ENCODE data around the gene UBXN1.

Gene UBXN1, protein sequence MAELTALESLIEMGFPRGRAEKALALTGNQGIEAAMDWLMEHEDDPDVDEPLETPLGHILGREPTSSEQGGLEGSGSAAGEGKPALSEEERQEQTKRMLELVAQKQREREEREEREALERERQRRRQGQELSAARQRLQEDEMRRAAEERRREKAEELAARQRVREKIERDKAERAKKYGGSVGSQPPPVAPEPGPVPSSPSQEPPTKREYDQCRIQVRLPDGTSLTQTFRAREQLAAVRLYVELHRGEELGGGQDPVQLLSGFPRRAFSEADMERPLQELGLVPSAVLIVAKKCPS

DNA sequence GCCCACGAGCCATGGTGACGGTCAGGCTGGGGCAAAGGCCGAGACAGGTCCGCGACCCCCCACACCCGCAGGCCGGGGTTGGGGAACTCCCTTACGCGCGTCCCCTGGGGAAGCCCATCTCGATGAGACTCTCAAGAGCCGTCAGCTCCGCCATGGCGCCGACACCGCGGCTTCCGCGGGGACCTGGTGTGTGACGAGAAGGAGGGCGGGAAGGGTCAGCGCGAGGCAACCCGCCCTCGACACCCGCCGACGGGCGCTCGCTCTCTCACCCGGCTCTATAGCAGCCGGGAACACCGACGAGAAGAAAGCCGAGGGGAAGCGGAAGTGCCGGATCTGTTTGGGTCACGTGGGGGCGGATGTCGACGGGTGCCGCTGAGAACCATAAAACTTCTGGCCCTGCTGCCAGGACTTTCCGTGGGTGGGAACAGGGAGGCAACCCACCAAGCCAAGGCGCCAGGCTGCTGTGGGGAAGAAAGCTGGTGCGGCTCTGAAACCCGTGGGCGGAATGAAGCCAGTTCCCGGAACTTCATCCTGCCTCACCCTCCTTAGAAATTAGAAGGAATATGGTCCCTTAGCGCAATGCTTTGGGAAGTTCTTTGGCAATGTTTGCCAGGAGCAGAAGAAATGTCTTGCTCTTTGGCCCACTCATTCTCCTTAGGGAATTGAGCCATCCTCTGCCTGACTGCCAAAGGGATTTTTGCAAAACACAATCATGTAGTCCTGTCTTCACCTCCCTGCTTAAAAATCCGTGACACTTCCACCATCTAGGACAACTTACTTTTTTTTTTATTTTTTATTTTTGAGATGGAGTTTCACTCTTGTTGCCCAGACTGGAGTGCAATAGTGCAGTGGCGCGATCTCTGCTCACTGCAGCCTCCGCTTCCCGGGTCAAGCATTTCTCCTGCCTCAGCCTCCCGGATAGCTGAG, at the start of gene UBXN1:
Gene UBXN1, minus strand, starts transcription at position 304 of the 927 bp plus-strand sequence. Its CDS starts 150 bp downstream, at position 154.
- DNase-seq, result peak; percentile 22

DNA sequence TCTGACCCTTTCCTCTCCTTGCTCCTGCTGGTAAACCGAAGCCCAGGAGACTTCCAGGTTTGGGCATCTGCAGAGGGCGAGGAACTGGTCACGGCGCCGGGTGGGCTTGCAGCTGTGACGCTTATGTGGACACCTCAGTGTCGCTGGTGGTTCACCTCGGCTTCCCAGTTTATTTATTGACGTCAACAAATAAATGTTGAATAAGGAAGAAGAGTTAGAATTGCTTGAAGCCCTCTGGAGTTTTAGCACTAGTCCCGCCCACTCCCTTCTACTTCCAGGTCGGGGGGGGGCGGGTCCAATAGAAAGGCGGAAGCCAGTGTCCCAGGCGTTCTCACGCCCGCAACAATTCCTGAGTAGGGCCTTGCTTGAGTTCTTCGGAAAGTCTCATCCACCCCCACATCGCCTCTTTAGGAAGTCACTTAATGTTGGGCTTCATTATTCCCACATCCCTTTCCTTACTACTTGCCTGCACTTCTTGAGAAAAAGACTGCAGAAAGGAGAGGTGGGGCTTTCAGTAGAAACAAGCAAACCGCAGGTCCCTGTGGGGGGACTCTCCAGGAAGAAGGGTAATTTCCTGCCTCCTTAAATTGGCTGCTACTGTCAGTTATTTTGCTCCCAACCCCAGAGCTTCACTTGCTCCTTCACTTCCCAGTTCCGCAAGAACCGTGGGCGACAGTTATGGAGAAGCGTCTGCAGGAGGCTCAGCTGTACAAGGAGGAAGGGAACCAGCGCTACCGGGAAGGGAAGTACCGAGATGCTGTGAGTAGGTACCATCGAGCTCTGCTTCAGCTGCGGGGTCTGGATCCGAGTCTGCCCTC, 49.5 kb upstream of the UBXN1 start, which contains the start of gene TTC9C:
Gene TTC9C, plus strand, starts transcription at position 316 of the 818 bp plus-strand sequence. Its CDS starts 363 bp downstream, at position 679.
- peak; percentile 70 for DNase-seq

DNA sequence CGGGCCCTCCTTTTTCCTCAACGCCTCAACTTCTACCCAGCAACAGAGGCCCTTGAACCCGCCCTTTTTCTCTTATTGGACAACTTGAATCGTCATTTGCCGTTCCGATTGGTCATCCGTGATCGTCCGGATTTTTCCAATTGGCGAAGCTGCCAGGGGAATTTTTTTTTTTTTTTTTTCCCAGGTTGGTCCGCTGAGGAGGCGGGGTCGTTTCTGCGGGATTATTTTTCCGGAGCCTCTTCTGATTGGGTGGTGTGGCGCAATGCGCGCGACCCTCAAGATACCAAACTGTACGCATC, 48.9 kb upstream of the UBXN1 start:
- peak; percentile 95 for DNase-seq

DNA sequence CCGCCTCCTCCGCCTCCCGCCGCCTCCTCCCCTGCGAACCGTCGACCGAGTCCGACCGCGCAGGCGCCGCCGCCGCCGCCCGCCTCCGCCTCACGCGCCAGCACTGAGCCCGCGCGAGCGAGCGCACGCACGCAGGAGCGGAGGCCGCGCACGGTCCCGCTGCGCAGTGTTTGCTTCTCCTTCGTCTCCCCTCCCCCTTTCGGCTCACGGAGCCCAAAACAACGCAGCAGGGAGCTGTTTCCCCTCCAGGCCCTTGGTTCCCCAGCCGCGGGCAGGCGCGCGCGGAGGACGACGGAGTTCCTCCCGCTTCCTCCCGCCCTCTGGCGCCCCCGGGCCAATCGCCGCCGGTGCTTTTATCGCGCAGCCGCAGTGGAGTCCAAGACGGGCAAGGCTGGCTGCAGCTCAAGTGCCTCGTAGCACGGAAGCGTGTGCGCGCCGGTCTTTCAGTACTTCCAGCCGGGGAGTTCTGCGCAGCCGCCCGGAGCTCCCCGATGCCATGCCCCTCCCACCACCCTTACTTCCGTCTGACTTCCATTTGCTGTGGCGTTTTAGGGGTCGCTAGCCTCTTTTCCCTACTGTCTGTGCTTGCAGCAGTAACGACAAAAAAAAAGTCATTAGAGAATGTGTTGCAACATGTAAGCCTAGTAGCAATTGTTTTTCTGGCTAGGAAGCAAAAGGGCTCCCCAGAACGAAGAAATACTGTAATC, 48.4 kb upstream of the UBXN1 start, which contains the start of gene HNRNPUL2:
Gene HNRNPUL2, minus strand, starts transcription at position 293 of the 707 bp plus-strand sequence. CDS start 301 bp downstream, outside the sequence.
- peak; percentile 98 for DNase-seq

DNA sequence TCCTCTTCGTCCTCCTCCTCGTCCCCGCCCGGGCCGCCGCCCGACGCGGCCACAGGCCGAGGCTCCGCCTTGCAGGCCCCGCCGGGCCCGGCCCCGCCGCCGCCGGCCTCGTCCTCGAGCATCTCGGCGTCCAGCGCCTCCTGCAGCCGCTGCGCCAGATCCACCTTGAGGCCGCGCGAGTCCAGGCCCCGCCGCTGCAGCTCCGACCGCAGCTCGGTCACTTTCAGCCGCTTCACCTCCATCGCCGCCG, 48.0 kb upstream of the UBXN1 start:
- no peak for DNase-seq

DNA sequence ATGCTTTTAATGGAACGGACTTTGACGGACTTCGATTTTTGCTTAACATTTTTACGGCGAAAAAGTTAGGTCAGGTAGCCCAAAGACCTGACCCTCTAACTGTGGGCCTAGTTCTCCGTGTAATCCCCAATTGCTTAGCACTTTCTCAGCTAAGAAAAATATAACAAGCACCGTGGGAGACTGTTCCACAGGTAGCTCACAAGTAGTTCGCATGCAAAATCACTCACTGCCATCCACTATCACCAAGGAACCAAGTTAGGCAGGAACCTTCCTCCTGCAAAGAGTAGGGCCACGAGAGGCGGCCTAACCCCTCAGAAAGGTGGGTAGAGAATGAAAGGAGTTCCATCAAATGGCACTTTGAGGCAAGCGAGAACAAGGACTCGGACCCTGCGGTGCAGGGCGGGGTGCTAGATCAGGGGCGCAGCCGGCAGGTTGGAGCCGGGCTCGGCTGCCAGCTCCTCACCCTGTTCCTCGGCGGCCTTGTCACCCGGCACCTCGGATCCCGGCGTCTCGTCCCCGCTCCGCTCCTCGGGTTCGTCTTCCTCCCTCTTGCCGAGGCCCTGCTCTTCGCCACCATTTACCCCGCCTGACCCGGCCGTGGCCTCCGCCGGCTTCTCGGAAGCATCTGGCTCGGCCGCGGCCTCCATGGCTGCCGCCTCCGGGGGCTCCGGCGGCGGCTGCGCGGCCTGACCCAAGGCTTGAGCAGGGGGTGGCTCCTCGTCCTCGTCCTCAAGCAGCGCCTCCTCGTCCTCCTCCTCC, 47.5 kb upstream of the UBXN1 start:
- no peak for DNase-seq

DNA sequence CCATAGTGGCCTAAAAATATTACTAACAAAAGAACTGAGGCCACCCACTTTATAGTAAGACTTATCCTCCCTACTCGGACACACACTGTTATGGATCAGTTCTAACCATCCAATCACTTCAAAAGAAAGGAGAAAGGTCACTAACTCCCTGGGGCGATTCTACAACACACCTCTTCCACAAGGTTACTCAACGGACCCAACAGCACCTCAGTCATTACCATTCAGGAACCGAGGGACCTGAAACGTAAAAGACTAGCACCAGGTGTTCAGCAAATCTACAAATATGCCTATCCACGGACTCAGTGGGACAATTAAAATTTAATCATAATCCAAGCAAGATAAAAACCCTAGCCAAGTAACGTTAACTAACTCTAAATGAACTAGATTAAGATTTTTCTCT, 46.8 kb upstream of the UBXN1 start:
- DNase-seq, result no peak

DNA sequence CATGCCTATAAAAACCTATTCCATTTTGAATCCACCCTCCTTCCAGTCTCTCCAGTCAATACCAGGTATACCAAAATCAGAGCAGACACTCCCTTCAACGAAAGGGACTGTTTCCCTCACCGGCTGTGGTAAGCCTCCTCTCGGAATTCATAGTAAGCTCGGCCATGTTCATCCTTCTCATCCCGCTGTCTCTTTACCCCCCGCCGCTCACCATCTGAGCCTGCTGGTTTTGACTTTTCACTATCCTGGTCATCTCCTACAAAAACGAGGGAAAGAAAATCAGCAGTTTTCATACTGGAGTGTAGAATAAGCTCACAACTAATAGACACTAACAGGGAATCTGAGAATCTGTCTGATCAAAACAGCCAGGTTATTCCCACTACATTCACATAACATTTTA, 45.3 kb upstream of the UBXN1 start:
- no peak for DNase-seq

DNA sequence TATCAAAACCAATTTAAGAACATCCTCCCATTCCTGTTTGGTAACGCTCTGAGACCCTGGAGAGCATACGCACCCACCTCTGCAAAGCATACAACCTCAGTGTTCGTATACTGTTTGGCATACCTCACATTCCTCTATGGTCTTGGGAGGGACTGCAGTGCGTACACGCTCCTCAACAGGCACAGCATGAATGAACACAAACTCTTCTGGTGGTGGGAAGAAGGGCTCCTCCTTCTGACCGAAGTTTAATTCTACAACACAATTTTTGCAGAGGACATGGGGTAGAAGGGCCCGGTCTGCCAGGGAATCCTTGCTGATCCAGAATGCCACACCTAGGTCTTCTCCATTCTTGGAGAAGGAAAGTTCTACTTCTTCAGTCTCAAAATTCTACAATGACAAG, 43.1 kb upstream of the UBXN1 start:
- no peak for DNase-seq

DNA sequence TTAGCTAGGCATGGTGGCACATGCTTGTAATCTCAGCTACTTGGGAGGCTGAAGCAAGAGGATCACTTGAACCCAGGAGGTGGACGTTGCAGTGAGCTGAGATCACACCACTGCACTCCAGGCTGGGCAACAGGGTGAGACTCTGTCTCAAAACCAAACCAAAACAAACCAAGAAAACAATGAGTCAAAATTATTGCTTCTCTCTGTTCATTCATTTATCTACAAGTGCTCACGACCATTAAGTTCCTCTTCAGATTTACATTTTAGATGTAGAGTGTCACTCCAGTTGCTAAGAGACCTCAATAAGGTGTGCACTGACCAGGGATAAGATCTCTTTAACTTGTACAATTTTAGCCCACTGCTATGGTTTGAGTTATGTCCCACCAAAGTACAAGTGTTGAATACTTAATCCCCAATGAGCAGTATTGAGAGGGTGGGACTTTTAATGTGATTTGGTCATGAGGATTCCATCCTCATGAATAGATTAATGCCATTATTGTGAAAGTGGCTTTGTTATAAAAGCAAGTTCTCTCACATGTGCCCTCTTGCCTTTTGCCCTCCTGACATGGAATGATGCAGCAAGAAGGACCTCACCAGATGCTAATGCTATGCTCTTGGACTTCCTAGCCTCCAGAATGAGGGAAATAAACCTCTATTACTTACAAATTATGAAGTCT, 40.6 kb upstream of the UBXN1 start:
- no peak for DNase-seq

DNA sequence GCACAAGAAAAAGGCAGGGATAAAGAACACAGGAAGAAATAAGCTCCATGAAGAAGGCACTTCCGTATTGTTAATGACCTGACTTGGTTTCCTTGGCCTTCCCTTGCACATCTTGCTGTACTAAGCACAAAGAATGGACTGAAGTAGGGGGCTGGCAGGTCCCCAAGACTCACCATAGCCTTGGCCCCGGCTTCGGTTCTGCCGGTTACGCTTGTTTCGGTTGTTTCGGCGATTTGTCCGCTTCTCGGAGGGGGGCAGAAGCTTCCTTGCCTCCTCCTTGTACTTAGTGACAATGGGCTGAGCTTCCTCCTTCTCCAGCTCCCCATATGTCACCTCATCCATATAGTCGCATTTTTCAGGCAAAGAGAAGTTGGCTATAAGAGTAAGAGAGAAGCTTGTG, 37.9 kb upstream of the UBXN1 start:
- no peak for DNase-seq

DNA sequence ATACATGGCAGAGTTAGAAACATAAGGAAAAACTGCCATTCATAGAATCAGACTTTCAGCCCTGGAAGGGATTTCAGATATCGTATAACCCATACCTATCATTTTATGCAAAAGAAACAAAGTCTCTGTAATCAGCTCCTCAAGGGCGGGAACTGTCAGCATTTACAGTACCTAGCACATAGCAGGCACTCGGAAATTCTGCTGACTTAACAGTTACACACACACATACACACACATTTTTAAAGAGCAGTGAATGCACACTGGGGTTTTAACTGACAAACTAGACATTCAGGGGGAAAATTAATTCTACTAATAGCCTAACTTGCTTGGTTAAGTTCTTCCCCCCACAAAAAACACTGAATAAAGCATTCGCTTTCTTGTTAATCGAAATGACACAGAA, 37.3 kb upstream of the UBXN1 start:
- no peak for DNase-seq

DNA sequence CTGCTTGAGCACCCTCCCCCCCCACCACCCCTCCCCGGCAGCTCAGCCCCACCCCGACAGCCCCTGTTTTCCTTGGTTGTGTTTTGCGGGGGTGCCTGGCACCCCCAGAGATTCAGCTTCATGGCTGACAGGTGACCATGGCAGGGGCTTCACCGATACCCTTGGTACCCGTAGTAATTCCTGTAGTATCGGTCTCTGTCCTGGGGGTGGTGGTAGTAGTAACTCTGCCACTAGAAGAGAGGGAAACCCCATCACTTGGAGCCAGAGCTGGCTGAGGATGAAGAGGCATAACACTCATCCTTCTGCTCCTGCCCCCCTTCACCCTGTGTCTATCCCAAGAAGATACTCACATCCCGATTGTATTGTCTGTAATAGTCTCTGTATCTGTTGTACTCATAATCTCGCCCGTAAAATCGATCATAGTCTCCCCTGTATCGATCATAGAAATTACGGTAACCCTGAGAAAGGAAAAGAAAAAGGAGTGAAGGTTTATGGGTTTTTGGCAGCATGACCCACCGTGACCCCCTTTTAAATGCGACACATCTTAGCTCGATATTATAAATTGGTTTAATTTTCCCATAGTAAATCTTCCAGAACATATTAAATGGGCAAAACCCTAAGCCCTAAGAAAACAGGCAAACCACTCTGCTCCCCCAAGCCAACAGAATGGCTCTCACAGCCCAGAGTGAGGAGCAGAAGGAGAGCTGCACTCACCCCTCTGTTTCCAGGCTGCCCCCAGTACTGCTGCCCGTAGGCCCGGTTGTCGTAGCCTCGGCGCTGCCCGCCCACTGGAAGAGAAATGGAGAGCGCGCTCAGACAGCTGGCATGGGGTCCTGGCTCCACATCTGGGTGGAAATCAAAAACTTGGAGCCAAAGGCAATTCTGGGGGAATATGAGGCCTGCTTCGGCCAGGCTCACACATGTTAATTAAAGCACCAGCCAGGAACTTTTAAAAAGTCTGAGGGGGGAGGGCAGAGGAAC, 36.6 kb upstream of the UBXN1 start:
- DNase-seq, result no peak

DNA sequence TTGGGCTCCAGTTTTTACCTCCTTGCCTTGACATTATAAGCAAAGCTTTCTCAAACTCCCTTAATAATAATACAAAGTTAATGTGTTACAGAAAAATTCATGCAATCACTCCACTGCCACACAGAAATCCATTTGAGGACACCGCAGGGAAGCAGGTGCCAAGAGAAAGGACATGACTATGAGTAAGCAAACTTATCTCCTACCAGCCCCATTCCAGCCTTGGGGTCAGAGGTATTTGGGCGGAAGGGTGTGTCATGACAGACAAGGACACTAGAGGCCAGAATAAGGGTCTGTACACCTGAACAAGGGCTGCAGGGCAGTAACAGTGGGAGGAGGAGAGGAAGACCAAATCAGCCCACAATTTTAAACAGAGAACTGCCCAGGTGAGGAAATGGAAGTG, 34.5 kb upstream of the UBXN1 start:
- no peak for DNase-seq

DNA sequence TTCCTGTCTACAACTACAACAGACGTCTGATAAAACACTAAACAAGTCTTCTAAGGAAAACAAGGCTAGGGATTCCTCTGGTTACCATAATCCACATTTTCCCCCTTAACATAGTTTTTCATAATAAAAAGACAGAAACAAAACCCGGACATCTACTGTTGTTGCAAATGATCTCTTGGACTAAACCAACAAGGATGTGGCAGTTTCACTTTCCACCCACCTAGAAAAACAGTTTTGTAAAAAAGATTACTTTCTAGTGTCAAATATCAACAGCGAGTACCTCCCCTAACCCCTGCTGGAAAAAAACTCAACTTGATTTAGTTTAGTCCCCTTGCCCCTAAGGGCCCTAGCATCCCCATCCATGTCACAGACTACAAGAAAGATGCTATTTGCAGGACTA, 34.0 kb upstream of the UBXN1 start:
- no peak for DNase-seq

DNA sequence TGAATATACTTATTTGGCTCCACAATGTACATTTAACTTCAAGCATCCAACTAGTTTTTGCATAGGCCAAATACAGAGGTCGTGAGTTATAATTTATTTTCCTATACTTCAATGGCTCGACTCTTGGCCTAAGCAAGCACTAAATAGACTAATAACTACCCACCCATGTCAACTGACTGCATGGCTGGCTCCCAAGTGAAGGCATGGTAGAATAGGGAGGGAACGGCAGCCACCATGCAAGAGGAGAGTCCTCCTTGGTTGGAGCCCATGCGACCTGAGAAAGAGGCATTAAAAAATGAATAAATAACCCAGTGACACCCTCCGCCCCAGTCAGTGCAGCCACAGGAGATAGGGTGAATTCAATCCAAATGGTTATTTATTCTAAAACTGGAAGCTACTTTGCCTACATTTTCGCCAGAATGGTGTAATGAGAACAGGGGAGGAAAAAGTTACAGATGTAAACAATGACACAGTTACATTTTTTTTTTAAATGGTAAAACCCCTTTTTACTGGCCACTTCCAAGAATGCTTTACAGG, 33.5 kb upstream of the UBXN1 start:
- no peak for DNase-seq

DNA sequence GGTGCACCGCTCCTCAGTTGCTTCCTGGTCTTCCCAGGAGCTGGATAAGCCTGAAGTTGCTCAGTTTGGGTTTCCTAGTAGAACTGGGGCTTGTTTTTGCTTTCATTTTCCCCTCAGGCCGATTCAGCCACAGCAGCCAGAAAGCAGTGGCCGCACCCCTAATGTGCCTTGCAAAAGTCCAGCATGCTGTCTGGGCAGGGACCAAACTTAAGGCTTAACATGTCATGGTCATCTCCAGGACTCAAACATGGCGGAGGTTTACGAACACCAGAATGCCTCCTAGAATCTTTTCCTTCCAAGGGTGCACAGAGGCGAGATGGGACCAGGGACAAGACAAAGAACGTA, 31.1 kb upstream of the UBXN1 start:
- DNase-seq, result no peak

DNA sequence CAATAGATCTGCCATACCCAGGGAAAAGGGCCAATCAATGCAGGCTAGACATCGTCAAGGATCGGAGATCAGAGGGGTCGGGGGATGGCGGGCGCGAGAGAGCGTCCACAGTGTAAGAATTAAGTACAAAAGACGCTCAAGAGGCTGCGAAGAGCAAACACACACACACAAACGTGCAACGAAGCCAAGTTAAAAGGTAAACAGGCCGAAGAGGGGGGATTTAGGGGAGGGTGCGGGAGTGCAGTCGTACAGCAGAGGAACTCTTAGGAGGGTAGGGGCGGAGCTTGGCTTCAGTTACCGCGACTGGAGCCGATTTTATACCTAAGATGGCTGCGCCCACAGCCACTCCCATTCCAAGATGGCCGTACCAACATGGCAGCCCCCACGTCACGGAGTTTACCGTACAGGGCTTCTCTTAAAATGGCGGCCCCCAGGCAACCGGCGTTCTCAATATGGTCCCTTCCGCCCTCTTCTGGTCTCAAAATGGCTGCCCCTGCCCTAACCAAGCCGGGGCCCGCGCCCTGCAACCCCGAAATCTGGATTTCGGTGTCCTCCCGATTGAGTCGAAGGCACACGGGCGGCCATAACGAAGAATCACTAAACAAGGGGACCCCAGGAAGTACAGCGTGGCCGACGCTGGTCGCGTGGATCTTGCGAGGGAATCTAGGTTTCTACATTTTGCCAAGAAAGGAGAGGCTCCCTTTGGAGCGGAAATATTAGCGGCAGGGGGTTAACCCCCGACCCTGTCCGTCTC, 30.6 kb upstream of the UBXN1 start:
- DNase-seq, result peak; percentile 94

DNA sequence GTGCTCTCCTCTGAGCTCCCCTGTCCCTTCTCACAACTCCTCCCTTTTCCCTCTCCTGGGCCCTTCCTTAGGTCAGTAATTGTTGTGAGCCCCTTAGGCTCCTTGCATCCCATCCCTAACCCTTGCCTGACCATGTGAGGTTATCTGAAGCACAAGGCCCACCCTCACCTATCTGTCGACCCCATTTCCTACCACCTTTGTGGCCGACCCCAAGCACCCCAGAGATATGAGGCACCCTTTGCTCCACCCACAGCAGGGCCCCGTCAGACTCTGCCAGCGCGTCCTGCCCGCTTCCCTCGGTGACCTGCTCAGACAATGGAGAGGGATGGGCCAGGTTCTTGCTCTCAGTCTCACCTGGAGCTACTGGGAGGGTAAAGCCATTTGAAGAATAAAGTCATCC, 29.9 kb upstream of the UBXN1 start:
- DNase-seq, result peak; percentile 52

All from NCI-H1417 treated with DMSO at 0.1 percent for 48 hours (cell line).